Activated CD8-positive, alpha-beta memory T cell treated with anti-CD3 and anti-CD28 coated beads for 1 hour (primary cell): ENCODE data around the gene WDR44.

Source experiments
- DNase-seq, 2 donors: peaks; one replicate each; pipeline ENCODE4 v3.0.0-alpha.2; 2020; ENCODE audit warnings: low read depth in 1 of 2; ENCODE audit errors: extremely low read depth in 1 of 2

The WDR44 gene

GRCh38 chrX:118355225-118355920 is 9.5 kb downstream of the WDR44 start:
- DNase-seq = no peak

GRCh38 chrX:118356154-118356701 is 10.3 kb downstream of the WDR44 start:
- DNase-seq = no peak

- DNase-seq = no peak
Observed at GRCh38 chrX:118360429-118361125, 14.7 kb downstream of the WDR44 start.

GRCh38 chrX:118364261-118364660 is 18.4 kb downstream of the WDR44 start:
- DNase-seq = no peak

- no peak for DNase-seq
Observed at GRCh38 chrX:118367338-118367737, 21.4 kb downstream of the WDR44 start.

GRCh38 chrX:118368398-118368797 is 22.5 kb downstream of the WDR44 start:
- no peak for DNase-seq

GRCh38 chrX:118370921-118371624 is 25.2 kb downstream of the WDR44 start:
- no peak for DNase-seq

- DNase-seq = no peak
Observed at GRCh38 chrX:118373538-118373937, 27.6 kb downstream of the WDR44 start.

GRCh38 chrX:118383120-118383519 is 37.2 kb downstream of the WDR44 start:
- DNase-seq = no peak

- DNase-seq = no peak
Observed at GRCh38 chrX:118392716-118393115, 46.8 kb downstream of the WDR44 start.

- DNase-seq = no peak
Observed at GRCh38 chrX:118396113-118396512, 50.2 kb downstream of the WDR44 start.

GRCh38 chrX:118418811-118419251 is 72.9 kb downstream of the WDR44 start:
- no peak for DNase-seq

GRCh38 chrX:118420462-118420861 is 74.6 kb downstream of the WDR44 start:
- DNase-seq = no peak

- no peak for DNase-seq
Observed at GRCh38 chrX:118423558-118423957, 77.7 kb downstream of the WDR44 start.

- DNase-seq = no peak
Observed at GRCh38 chrX:118432799-118433198, 86.9 kb downstream of the WDR44 start.

- no peak for DNase-seq
Observed at GRCh38 chrX:118437283-118437682, 91.4 kb downstream of the WDR44 start.

GRCh38 chrX:118448273-118448783 is 102.4 kb downstream of the WDR44 start:
- no peak for DNase-seq

GRCh38 chrX:118455013-118455412 is 109.1 kb downstream of the WDR44 start:
- no peak for DNase-seq

- DNase-seq = no peak
Observed at GRCh38 chrX:118459494-118459893, 113.6 kb downstream of the WDR44 start.

- DNase-seq = no peak
Observed at GRCh38 chrX:118464501-118464900, 118.6 kb downstream of the WDR44 start.

GRCh38 chrX:118468122-118468521 is 122.2 kb downstream of the WDR44 start:
- no peak for DNase-seq
